Caco-2 (cell line): Measurements from ENCODE around the gene RGS8. TPM values are rescaled to one million over a fixed set of nuclear protein-coding genes. Genes with fewer than 3 reads are reported as not detected.

ENCODE experiments used
- BruUV-seq: library from RNA; stranded (reverse); fragments of 400-500 nt; replicated peaks from 2 replicates; lab custom pipeline; 2021; lab: Mats Ljungman, UMichigan
- CTCF ChIA-PET: fragments of 300-600 bp; sonication (Branson Sonifier 250); formaldehyde crosslinking; loops from one replicate; lab custom pipeline; 2022; ENCODE audit warnings: antibody characterized with exemption; lab: Charles Lee
- POLR2A ChIA-PET: fragments of 300-600 bp; sonication (Branson Sonifier 250); formaldehyde crosslinking; loops from one replicate; lab custom pipeline; 2022; ENCODE audit warnings: antibody characterized with exemption; lab: Charles Lee
- DNase-seq, 2 experiments: peaks; one replicate each; pipeline versions ENCODE4 v3.0.0 to v3.0.0-alpha.2; 2020 to 2022
- H3K27me3 ChIP-seq: replicated peaks from 2 replicates; pipeline ENCODE4 v1.6.0; 2011; ENCODE audit warnings: low read length; ENCODE audit not compliant: control insufficient read depth, insufficient read depth
- H3K36me3 ChIP-seq: 2 replicates; pipeline ENCODE4 v1.5.1; 2011; ENCODE audit warnings: low read length; ENCODE audit not compliant: control insufficient read depth, insufficient read depth
- H3K4me1 ChIP-seq: fragments of 250-450 bp; sonication (Bioruptor Pico); 2 replicates; pipeline ENCODE4 v1.5.1; 2020; ENCODE audit warnings: mild to moderate bottlenecking
- H3K4me3 ChIP-seq: 2 replicates; pipeline ENCODE4 v1.5.1; 2011; ENCODE audit warnings: low read depth, mild to moderate bottlenecking, control low read depth, low read length
- H3K9me3 ChIP-seq: fragments of 250-450 bp; sonication (Bioruptor Pico); 2 replicates; pipeline ENCODE4 v1.5.1; 2020; ENCODE audit warnings: mild to moderate bottlenecking, moderate library complexity
- H3K27ac Mint-ChIP-seq: one replicate; pipeline ENCODE4 v1.8.0; 2022; ENCODE audit warnings: mixed read lengths; ENCODE audit not compliant: unreplicated experiment
- H3K27me3 Mint-ChIP-seq: one replicate; pipeline ENCODE4 v1.8.0; 2022; ENCODE audit warnings: mixed read lengths; ENCODE audit not compliant: insufficient read depth, unreplicated experiment
- H3K36me3 Mint-ChIP-seq: one replicate; pipeline ENCODE4 v1.8.0; 2022; ENCODE audit warnings: mild to moderate bottlenecking, mixed read lengths; ENCODE audit not compliant: insufficient read depth, unreplicated experiment
- H3K4me1 Mint-ChIP-seq: one replicate; pipeline ENCODE4 v1.8.0; 2022; ENCODE audit warnings: low read depth, mixed read lengths; ENCODE audit not compliant: unreplicated experiment
- H3K4me3 Mint-ChIP-seq: one replicate; pipeline ENCODE4 v1.8.0; 2022; ENCODE audit warnings: mild to moderate bottlenecking, moderate library complexity, mixed read lengths; ENCODE audit not compliant: unreplicated experiment
- H3K9me3 Mint-ChIP-seq: one replicate; pipeline ENCODE4 v1.8.0; 2022; ENCODE audit warnings: mixed read lengths; ENCODE audit not compliant: unreplicated experiment
- intact Hi-C: fragments of 100-400 bp; cut with micrococcal nuclease; formaldehyde crosslinking; loops from one replicate; pipeline ENCODE4 v1.10.0; 2022; ENCODE audit not compliant: unreplicated experiment
- total RNA-seq: library from RNA; stranded (reverse); gene quantifications from 2 replicates; pipeline ENCODE4 v1.2.3, GENCODE V29; 2022
- TF ChIP-seq, protein P1 (sequence below), 2 experiments: fragments of 200-600 bp in 1 of 2; IDR thresholded peaks; 1 replicate in 1 of 2; 2 replicates in 1 of 2; pipeline versions ENCODE4 v1.5.1 to v1.8.0; 2011 to 2022; ENCODE audit warnings: antibody characterized with exemption in 1 of 2, control low read depth in 1 of 2, inconsistent platforms in 1 of 2, low read depth in 1 of 2, low read length in 1 of 2, mild to moderate bottlenecking in 1 of 2, moderate library complexity in 1 of 2; ENCODE audit not compliant: insufficient read depth in 1 of 2, severe bottlenecking in 1 of 2, unreplicated experiment in 1 of 2

The RGS8 gene
- total RNA-seq, 1 experiment from 2014 or later, result not detected

DNA sequence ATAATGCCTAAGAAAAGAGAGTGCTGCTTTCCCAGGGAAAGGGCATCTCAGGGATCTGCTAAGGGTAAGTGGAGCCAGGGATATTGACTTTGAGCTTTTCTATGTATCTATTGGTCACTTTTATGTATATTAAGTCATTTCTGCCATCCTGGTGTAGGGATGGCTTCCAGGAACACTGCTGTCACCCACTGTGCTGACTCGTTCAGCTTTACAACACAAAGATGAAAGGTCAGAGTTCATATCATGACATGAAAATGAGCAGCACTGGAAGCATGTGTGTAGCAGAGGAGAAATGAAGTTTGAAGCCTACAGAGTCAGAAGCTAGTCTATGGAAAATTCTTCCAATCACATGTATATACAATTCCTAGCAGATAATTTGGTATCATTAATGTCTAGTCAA, 37.1 kb upstream of the RGS8 start:
- ChIA-PET CTCF (no interaction called here), POLR2A (no interaction called here)
- BruUV-seq, result no TSS peak
- intact Hi-C loops, result no loop called here
- no peaks in the 10 kb centered on the region for H3K27me3 ChIP-seq
- peaks cover 18% of the 10 kb centered on the region for H3K4me1 Mint-ChIP-seq
- H3K4me3 ChIP-seq, result no peak overlapping the region
- TF ChIP-seq, protein P1, sequence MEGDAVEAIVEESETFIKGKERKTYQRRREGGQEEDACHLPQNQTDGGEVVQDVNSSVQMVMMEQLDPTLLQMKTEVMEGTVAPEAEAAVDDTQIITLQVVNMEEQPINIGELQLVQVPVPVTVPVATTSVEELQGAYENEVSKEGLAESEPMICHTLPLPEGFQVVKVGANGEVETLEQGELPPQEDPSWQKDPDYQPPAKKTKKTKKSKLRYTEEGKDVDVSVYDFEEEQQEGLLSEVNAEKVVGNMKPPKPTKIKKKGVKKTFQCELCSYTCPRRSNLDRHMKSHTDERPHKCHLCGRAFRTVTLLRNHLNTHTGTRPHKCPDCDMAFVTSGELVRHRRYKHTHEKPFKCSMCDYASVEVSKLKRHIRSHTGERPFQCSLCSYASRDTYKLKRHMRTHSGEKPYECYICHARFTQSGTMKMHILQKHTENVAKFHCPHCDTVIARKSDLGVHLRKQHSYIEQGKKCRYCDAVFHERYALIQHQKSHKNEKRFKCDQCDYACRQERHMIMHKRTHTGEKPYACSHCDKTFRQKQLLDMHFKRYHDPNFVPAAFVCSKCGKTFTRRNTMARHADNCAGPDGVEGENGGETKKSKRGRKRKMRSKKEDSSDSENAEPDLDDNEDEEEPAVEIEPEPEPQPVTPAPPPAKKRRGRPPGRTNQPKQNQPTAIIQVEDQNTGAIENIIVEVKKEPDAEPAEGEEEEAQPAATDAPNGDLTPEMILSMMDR (IDR thresholded peaks at IDR 0.05; ENCODE audit: insufficient read depth in 1 of 2, low read depth in 1 of 2, low read length in 1 of 2, severe bottlenecking in 1 of 2, unreplicated experiment in 1 of 2), result no peak
- H3K36me3 ChIP-seq, result no peaks in the 10 kb centered on the region
- H3K9me3 Mint-ChIP-seq, result no peaks in the 10 kb centered on the region
- H3K36me3 Mint-ChIP-seq, result no peaks in the 10 kb centered on the region
- H3K4me3 Mint-ChIP-seq, result no peak overlapping the region
- no peaks in the 10 kb centered on the region for H3K9me3 ChIP-seq
- peaks cover 5% of the 10 kb centered on the region; the same call in 1 of the 2 replicates for H3K4me1 ChIP-seq
- no peak overlapping the region for H3K27ac Mint-ChIP-seq
- no peak for DNase-seq
- no peaks in the 10 kb centered on the region for H3K27me3 Mint-ChIP-seq

DNA sequence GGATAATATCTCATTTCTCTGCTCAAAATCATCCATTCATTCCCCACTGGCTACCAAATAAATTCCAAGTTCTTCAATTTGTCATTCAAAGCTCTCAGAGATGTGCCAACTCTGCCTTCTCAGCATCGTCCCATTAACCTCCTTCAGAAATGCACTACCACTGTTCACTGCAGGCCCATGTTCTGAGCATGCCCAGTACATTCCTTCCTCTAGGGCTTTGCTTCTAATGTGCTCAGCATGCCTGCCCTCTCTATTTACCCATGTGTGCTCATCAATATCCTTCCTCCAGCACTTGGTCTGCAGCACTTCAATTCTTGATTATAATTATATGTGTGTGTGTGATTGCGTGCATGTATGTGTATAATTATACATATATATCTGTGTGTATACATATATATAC, 36.1 kb upstream of the RGS8 start:
- H3K36me3 Mint-ChIP-seq, result no peaks in the 10 kb centered on the region
- peaks cover 18% of the 10 kb centered on the region for H3K4me1 Mint-ChIP-seq
- BruUV-seq, result no TSS peak
- Histone ChIP-seq H3K36me3 (no peaks in the 10 kb centered on the region), H3K4me1 (peaks cover 5% of the 10 kb centered on the region; the same call in 1 of the 2 replicates), H3K4me3 (no peak overlapping the region), H3K9me3 (no peaks in the 10 kb centered on the region), H3K27me3 (no peaks in the 10 kb centered on the region)
- H3K4me3 Mint-ChIP-seq, result no peak overlapping the region
- H3K27me3 Mint-ChIP-seq, result no peaks in the 10 kb centered on the region
- CTCF ChIA-PET, result no interaction called here
- POLR2A ChIA-PET, result no interaction called here
- H3K9me3 Mint-ChIP-seq, result no peaks in the 10 kb centered on the region
- intact Hi-C loops, result no loop called here
- TF ChIP-seq, protein P1 (IDR thresholded peaks at IDR 0.05; ENCODE audit: insufficient read depth in 1 of 2, low read depth in 1 of 2, low read length in 1 of 2, severe bottlenecking in 1 of 2, unreplicated experiment in 1 of 2), result peak; percentile 26 to 41
- DNase-seq, result peak in 1 of 2 experiments; percentile 38
- no peak overlapping the region for H3K27ac Mint-ChIP-seq

DNA sequence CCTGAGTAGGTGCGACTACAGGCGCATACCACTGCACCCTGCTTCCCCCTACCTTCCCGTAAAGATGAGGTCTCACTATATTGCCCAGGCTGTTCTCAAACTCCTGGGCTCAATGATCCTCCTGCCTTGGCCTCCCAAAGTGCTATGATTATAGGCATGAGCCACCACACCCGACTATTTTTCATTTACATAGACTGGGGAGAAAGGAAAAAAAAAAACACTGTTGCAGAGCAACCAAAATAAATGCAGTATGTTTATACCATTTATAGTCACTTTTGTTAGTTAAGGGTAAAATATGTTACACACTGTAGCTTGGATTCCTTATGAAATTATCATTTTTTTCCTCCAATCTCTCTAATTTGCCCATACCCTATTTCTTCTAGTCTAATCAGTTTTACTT, 35.2 kb upstream of the RGS8 start:
- POLR2A ChIA-PET, result no interaction called here
- BruUV-seq, result no TSS peak
- no peaks in the 10 kb centered on the region for H3K9me3 Mint-ChIP-seq
- Histone ChIP-seq H3K36me3 (no peaks in the 10 kb centered on the region), H3K9me3 (no peaks in the 10 kb centered on the region), H3K4me1 (peaks cover 5% of the 10 kb centered on the region; the same call in 1 of the 2 replicates), H3K27me3 (no peaks in the 10 kb centered on the region), H3K4me3 (no peak overlapping the region)
- DNase-seq, result no peak
- H3K4me3 Mint-ChIP-seq, result no peak overlapping the region
- no peaks in the 10 kb centered on the region for H3K36me3 Mint-ChIP-seq
- no peaks in the 10 kb centered on the region for H3K27me3 Mint-ChIP-seq
- H3K27ac Mint-ChIP-seq, result no peak overlapping the region
- CTCF ChIA-PET, result no interaction called here
- H3K4me1 Mint-ChIP-seq, result peaks cover 18% of the 10 kb centered on the region
- TF ChIP-seq, protein P1 (IDR thresholded peaks at IDR 0.05; ENCODE audit: insufficient read depth in 1 of 2, low read depth in 1 of 2, low read length in 1 of 2, severe bottlenecking in 1 of 2, unreplicated experiment in 1 of 2), result no peak
- intact Hi-C loops, result loop anchor here (5.0 kb wide), 1 partner anchor 63 kb away; no protein-coding TSS in a partner anchor
